ENCODE measurements around the gene RABEP1. TPM values are rescaled to one million over a fixed set of nuclear protein-coding genes. Genes with fewer than 3 reads are reported as not detected.

The RABEP1 gene
- total RNA-seq, 4 donors from 2014 or later: 55.4 to 94.8 (median 87.2) TPM

GRCh38 chr17:5364696-5365095 lies 82.6 kb downstream of the RABEP1 start:
- no peaks in the 10 kb centered on the region for H3K27me3 ChIP-seq
- H3K4me1 ChIP-seq: no peaks in the 10 kb centered on the region
- no peak overlapping the region for H3K4me3 ChIP-seq
- TF ChIP-seq, protein P1, sequence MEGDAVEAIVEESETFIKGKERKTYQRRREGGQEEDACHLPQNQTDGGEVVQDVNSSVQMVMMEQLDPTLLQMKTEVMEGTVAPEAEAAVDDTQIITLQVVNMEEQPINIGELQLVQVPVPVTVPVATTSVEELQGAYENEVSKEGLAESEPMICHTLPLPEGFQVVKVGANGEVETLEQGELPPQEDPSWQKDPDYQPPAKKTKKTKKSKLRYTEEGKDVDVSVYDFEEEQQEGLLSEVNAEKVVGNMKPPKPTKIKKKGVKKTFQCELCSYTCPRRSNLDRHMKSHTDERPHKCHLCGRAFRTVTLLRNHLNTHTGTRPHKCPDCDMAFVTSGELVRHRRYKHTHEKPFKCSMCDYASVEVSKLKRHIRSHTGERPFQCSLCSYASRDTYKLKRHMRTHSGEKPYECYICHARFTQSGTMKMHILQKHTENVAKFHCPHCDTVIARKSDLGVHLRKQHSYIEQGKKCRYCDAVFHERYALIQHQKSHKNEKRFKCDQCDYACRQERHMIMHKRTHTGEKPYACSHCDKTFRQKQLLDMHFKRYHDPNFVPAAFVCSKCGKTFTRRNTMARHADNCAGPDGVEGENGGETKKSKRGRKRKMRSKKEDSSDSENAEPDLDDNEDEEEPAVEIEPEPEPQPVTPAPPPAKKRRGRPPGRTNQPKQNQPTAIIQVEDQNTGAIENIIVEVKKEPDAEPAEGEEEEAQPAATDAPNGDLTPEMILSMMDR (IDR thresholded peaks at IDR 0.05 in 4 of 5, conservative IDR thresholded peaks at IDR 0.05 in 1 of 5): no peak
- TF ChIP-seq POLR2A (IDR thresholded peaks at IDR 0.05): no peak
- ATAC-seq: no peak
- in situ Hi-C loops (cut with MboI; ENCODE audit: low sequenced_read_pairs in 4 of 4): no loop called here
- intact Hi-C loops (cut with DNase I; ENCODE audit: low total_unique reads): no loop called here
- no peaks in the 10 kb centered on the region for H3K9me3 ChIP-seq
- no peak overlapping the region for H3K27ac ChIP-seq
- DNase-seq: no peak
- H3K36me3 ChIP-seq: peaks cover 0 to 65% of the 10 kb centered on the region in 2 donors

DNA sequence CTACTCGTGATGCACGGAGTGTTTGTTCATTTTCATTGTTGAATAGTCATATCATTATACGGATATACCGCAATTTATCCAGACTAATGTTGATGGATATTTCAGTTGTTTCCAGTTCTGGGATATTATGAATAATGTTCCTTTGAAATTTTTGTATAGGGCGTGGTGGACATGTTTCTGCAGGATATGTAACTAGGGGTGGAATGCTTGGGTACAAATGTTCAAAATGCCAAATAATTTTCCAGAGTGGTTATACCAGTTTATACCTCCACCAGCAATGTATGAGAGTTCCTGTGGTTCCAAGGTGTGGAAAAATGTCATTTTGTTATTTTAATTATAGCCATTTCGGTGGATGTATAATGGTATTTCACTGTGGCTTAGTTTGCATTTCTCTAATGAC lies 83.7 kb downstream of the RABEP1 start:
- H3K4me3 ChIP-seq: no peak overlapping the region
- H3K36me3 ChIP-seq: peaks cover 0 to 66% of the 10 kb centered on the region in 2 donors
- H3K9me3 ChIP-seq: no peaks in the 10 kb centered on the region
- ATAC-seq (no peak), DNase-seq (no peak)
- TF ChIP-seq, protein P1 (IDR thresholded peaks at IDR 0.05 in 4 of 5, conservative IDR thresholded peaks at IDR 0.05 in 1 of 5): no peak
- TF ChIP-seq POLR2A (IDR thresholded peaks at IDR 0.05): no peak
- no peak overlapping the region for H3K27ac ChIP-seq
- intact Hi-C loops (cut with DNase I; ENCODE audit: low total_unique reads) (no loop called here), in situ Hi-C loops (cut with MboI; ENCODE audit: low sequenced_read_pairs in 4 of 4) (no loop called here)
- H3K4me1 ChIP-seq: no peaks in the 10 kb centered on the region
- H3K27me3 ChIP-seq: no peaks in the 10 kb centered on the region

GRCh38 chr17:5370411-5370810 lies 88.3 kb downstream of the RABEP1 start:
- in situ Hi-C loops (cut with MboI; ENCODE audit: low sequenced_read_pairs in 4 of 4): no loop called here
- Histone ChIP-seq H3K4me3 (no peak overlapping the region), H3K27me3 (no peaks in the 10 kb centered on the region), H3K36me3 (peaks cover 0 to 73% of the 10 kb centered on the region in 2 donors), H3K4me1 (peaks cover 0 to 4% of the 10 kb centered on the region in 2 donors), H3K9me3 (no peaks in the 10 kb centered on the region), H3K27ac (no peak overlapping the region)
- TF ChIP-seq, protein P1 (IDR thresholded peaks at IDR 0.05 in 4 of 5, conservative IDR thresholded peaks at IDR 0.05 in 1 of 5): no peak
- TF ChIP-seq POLR2A (IDR thresholded peaks at IDR 0.05): no peak
- no peak for DNase-seq
- intact Hi-C loops (cut with DNase I; ENCODE audit: low total_unique reads): loop anchor here (5.0 kb wide), 1 partner anchor 88 kb away; the partner anchor contains the start of gene RABEP1
- no peak for ATAC-seq

DNA sequence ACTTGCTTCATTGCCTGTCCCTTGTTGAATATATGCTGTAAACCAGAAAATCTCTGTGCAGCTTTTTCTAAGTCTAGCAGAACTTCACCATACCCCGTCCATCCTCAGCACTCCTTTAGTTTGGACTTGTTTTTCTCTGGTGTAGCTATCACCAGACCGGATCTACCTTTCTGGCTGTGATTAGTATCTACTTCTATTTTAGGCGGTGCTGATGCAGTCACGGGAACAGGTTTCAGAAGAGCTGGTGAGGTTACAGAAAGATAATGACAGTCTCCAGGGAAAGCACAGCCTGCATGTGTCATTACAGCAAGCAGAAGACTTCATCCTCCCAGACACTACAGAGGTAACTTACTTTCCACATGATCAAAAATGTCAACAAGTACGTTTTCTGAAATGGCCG lies 91.0 kb downstream of the RABEP1 start:
- no peaks in the 10 kb centered on the region for H3K27me3 ChIP-seq
- peaks cover 0 to 84% of the 10 kb centered on the region in 2 donors for H3K36me3 ChIP-seq
- intact Hi-C loops (cut with DNase I; ENCODE audit: low total_unique reads): loop anchor here (2.0 to 5.0 kb wide), 2 partner anchors 48 to 91 kb away; partner anchors contain the start of genes RABEP1 and RPAIN
- DNase-seq (peak; percentile 36 to 57), ATAC-seq (peak; percentile 96 to 99)
- no peak overlapping the region for H3K4me3 ChIP-seq
- TF ChIP-seq, protein P1 (IDR thresholded peaks at IDR 0.05 in 4 of 5, conservative IDR thresholded peaks at IDR 0.05 in 1 of 5): no peak
- TF ChIP-seq POLR2A (IDR thresholded peaks at IDR 0.05): no peak
- peak overlapping the region; percentile 68 to 76 (median 74) for H3K27ac ChIP-seq
- H3K4me1 ChIP-seq: peaks cover 0 to 4% of the 10 kb centered on the region in 2 donors
- no peaks in the 10 kb centered on the region for H3K9me3 ChIP-seq
- in situ Hi-C loops (cut with MboI; ENCODE audit: low sequenced_read_pairs in 4 of 4): no loop called here

All from gastrocnemius medialis (tissue), 4 donors.